Suppressor macrophage treated with lipopolysaccharide for 4 hours (primary cell): Measurements from ENCODE around the gene PLXNB2.

ENCODE experiments used
- DNase-seq: peaks from one replicate; pipeline ENCODE4 v3.0.0-alpha.2; 2020

The PLXNB2 gene

GRCh38 chr22:50297510-50298265, 9.8 kb downstream of the PLXNB2 start:
- no peak for DNase-seq

GRCh38 chr22:50296658-50297490, 10.6 kb downstream of the PLXNB2 start:
- no peak for DNase-seq

GRCh38 chr22:50294319-50294656, 13.2 kb downstream of the PLXNB2 start:
- DNase-seq: no peak

DNA sequence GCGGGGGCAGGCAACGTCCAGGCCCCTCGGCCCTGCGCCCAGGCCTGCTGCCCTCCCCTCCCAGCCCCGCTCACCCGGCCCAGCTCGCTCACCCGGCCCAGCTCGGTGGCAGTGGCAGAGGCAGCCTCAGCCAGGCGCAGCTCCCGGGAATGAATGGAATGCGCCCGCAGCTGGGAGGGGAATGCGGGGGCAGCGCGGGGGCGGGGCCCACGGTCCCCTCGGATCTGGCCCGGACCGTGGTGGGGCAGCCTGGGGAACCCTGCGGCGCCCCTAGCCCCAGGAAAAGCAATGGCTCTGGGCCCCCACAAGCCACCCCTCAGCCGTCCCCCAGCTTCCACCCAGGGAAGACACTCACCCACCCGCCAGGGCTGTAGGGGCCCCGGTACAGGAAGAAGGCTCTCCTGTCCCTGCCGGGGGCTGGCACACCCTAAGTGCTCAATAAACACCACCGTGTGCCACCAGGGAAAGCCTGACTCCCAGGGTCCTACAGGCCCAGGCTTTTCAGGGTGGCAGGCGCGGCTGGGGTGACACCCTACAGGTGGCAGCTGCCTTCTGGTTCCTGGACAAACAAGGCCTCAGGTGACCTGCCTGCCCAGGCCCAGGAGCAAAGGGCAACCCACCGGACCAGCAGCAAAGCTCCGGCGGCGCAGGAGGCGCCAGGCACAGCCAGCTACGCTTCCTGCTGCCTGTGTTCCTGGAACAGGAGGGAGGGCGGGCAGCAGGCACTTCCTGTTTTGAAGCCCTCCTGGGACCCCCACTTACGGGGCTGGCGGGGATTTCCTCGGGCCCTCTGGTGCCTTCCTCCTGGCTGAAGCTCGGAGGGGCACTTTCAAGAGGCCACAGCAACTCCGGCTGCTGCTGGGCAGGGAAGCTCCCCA, 13.8 kb downstream of the PLXNB2 start:
- DNase-seq: no peak

DNA sequence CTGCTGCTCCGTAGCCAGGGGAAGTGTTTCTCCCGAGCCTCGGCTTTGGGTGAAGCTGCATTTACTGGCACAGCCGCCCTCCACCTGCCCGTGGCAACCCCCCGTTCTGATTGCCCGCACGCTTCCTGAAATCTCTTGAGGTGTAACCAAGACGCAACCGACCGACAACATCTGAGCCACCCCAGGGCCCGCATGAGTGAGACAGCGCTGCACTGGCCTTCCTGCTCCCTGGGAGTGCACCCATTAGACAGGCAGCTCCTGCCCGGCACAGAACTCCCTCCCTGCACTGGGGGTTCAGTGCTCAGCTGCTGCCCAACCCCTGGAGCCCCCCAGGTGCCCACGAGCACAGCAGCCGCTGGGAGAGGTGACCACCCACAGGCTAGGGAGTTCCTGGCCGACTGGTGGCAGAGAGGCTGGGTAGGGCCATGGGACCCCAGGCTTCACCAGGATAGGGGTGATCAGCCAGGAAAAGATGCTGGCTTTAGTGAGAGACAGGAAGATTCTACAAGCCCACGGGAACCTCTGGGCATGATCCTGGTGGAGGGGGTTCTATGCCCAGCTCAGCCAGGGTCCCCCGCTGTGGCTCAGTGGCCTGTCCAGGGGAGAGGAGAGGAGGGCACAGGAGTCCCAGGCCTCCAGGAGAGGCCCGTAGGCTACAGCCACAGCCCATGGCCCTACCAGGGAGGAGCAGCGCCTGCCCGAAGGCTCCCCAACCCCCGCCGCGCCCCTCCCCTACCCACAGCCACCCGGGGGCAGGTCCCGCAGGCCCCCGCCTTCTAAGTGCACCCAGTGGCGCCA, 14.6 kb downstream of the PLXNB2 start:
- no peak for DNase-seq

DNA sequence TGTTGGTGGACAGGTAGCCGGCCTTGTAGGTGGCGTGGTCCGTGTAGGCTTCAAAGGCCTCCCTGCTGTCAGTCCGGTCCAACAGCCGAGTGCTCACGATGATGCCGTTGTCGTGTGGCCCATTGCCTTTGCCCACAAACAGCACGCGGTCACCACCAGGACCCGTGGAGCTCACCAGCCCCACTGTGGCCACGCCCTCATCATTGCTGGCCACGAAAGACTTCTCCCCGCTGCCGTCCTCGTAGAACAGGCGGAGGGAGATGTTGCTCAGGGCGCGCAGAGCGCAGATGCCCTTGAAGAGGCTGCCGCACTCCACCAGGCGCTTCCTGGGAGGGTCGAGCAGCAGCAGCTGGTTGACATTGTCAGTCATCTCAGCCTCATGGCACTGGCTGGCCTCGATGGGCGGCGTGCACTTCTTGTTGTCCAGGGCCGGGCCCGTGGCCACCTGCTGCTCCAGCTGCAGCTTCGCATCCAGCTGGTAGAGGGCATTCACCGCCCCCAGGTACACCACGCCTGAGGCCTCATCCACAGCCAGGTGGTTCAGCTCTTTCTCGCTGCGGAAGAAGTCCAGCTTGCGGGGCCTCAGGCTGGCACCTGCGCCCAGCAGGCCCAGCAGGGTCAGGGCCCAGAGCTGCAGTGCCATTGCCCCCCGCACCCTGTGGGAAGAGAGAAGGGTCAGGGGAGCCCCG, 17.4 kb downstream of the PLXNB2 start:
- DNase-seq: no peak

- no peak for DNase-seq
Observed at GRCh38 chr22:50289151-50289941, 18.1 kb downstream of the PLXNB2 start.

DNA sequence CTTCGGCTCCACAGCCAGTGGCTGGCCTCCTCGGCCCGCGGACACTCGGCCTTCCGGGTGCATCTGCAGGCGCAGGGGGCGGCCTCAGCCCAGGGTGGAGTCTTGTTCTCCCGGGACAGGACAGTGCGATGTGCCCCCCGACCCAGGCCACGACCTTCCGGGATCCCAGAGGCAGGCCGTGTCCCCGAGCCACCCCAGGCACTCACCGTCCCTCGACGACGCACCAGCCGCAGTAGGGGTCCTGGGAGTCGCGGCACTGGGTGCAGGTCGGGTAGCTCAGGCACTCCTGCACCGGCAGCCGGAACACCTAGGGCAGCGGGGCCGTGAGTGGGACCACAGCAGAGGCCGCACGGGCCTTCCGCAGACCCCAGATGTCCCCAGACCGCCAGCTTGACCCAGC, 19.7 kb downstream of the PLXNB2 start:
- no peak for DNase-seq

GRCh38 chr22:50286701-50287318, 20.6 kb downstream of the PLXNB2 start:
- DNase-seq: no peak

DNA sequence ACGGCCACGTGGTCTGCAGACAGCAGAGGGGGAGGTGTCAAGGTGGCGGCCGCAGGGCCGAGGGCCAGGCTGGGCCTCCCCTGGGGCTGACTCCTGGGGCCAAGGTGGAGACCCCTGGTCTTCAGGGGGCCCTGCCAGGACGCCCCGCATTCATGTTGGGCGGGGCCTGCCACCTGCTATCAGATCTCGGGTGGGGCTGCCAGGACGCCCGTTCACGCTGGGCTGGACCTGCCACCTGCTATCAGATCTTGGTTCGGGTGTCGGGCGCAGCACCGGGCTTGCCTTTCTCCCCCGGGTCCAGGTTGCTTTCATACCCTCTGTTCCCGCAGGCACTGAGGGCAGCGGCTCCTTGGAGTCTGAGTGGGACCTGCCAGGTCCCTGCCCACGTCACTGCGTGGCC, 21.2 kb downstream of the PLXNB2 start:
- DNase-seq: no peak

DNA sequence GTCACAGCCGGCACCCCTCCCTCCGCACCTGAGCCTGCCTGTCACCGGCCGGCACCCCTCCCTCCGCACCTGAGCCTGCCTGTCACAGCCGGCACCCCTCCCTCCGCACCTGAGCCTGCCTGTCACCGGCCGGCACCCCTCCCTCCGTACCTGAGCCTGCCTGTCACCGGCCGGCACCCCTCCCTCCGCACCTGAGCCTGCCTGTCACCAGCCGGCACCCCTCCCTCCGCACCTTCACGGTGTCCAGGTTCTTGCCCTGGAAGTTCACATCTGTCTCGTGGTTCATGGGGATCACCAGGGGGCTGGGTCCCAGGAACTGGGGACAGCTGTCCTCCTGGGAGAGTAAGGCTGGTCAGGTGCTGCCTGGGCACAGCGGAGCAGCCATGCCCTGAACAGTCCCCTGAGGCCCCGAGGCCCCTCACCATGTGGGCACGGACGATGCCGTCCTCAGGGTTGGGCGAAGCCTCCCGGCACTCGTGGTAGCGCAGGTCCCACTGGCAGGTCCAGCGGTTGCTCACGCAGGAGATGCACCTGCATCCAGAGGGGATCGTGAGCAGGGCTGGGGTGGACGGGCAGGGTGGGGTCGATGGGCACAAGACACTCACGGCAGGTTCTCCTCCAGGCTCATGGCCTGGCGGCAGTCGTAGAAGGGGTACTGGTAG, 21.7 kb downstream of the PLXNB2 start:
- no peak for DNase-seq

DNA sequence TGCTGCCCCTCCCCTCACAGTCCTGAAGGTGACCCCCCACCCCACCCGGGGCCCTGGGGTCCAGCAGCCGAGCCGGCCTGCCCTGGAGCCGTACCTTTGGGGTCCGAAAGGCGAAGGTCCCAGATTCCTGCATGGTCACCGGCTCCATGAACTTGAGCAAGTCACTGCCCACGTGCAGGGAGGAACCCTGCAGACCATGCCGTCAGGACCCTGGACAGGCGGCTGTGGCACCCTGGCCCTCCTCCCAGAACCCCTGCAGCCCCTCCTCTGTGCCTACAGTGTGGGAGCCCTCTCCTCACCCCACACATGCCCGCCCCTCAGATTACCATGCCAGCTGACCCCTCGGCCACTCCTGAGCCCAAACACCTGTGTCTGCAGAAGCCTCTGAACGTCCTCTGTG, 23.0 kb downstream of the PLXNB2 start:
- no peak for DNase-seq

DNA sequence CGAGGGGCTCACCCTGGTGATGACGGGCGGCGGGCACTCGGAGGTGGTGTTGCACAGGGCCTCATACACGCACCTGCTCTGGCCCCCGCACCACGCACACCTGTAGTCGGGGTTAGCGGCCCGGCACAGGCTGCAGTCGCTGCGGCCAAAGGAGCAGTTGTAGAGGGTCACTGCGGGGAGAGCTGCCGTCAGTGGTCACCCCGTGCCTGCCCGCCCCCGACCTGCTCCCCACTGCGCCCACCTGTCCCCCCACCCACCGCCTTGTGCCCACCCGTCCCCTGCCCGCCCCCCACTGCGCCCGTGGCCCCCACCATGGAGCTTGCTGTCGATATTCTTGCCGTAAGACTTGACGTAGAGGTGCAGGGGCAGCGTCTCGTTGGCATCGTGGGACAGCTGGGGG, 23.6 kb downstream of the PLXNB2 start:
- DNase-seq: no peak

- DNase-seq: no peak
Observed at GRCh38 chr22:50282361-50283155, 24.9 kb downstream of the PLXNB2 start.

GRCh38 chr22:50281957-50282356, 25.5 kb downstream of the PLXNB2 start:
- no peak for DNase-seq

- DNase-seq: no peak
Observed at GRCh38 chr22:50281384-50281760, 26.1 kb downstream of the PLXNB2 start.

DNA sequence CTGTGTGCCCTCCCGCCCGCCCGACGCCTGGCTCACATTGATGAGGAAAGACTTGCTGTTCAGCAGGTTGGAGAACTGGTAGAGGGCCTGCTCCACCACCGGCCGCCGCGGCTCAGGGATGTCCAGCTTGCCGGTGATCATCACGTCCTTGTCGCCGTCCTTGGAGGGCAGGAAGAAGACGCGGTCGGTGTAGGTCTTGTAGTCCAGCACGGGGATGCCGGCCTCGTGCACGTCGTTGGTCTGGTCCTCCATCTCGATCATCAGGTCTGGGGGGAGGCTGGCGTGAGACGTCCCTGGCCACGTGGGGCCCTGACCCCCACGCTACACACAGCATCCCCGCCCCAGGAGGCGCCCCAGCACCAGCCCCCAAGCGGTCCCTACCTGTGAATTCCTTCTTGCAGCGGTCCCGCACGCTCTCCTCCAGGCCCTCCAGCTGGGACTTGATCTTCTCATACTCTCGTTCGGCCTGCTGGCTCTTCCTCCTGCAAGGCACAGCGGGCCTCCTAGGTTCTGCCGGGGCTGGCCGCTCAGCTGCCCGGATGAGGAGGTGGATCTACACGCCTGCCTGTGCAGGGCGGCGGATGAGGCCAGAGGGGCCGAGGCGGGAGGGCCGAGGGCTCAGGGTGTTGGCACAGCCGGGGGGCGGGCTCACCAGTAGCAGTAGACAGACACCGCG, 26.6 kb downstream of the PLXNB2 start:
- no peak for DNase-seq

DNA sequence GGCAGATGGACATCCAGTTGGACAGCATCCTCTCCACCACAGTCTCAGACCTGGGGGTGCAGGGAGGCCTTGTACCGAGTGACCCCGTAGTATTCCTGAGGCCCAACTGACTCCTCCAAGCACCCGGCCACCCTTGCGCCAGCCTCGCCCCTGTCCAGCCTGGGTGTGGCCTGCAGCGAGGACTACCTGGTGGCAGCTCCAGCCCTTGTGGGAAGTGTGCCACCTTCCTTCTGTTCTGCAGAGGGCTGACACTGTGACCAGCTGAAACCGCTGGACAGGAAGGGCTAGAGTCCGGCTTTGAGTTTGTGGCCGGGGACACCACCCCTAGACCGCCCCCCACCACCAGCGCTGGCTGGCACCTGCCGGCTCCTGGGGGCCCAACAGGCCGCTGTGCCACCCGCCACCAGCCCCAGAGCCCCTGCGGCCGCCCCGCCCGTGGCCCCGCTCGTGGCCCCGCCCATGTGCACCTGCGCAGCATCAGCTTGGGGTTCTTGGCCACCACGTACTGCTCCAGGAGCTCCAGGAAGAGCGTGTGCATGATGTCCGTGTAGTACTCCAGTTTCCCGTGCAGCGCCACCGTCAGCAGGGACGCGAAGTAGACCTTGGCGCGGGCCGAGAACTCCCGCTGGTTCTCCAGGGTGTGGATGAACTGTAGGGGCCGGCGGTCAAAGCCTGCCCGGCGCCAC, 27.3 kb downstream of the PLXNB2 start:
- DNase-seq: no peak
